Measurements from ENCODE around the gene IPO5.

GRCh38 chr13:98041081-98041820 lies 87.8 kb downstream of the IPO5 start:
- TF ChIP-seq POLR2A (IDR thresholded peaks at IDR 0.05; ENCODE audit: low read depth, low read length) = no peak
- TF ChIP-seq CHD1 (IDR thresholded peaks at IDR 0.05; ENCODE audit: low read depth, low read length) = no peak

Measured in IMR-90 (cell line).